A673 (cell line): ENCODE measurements around the gene DHX57. TPM values are rescaled to one million over a fixed set of nuclear protein-coding genes. Genes with fewer than 3 reads are reported as not detected.

ENCODE experiments used
- BruUV-seq: library from RNA; stranded (reverse); fragments of 400-500 nt; replicated peaks from 2 replicates; lab custom pipeline; 2021; lab: Mats Ljungman, UMichigan
- CTCF ChIA-PET: fragments of 300-600 bp; sonication (Branson Sonifier 250); formaldehyde crosslinking; loops from one replicate; lab custom pipeline; 2022; ENCODE audit warnings: antibody characterized with exemption; lab: Charles Lee
- POLR2A ChIA-PET: fragments of 300-600 bp; sonication (Branson Sonifier 250); formaldehyde crosslinking; loops from one replicate; lab custom pipeline; 2022; ENCODE audit warnings: antibody characterized with exemption; ENCODE audit not compliant: low non-redundant PET; lab: Charles Lee
- DNase-seq: peaks from one replicate; pipeline ENCODE4 v3.0.0-alpha.2; 2015; ENCODE audit warnings: low spot score
- H3K27ac ChIP-seq: fragments of 200-600 bp; sonication (generic); 2 replicates; pipeline ENCODE4 v1.5.1; 2016; ENCODE audit warnings: mixed run types, low read depth, mild to moderate bottlenecking, mixed read lengths, antibody characterized with exemption, low read length; ENCODE audit not compliant: poor library complexity, severe bottlenecking
- H3K27me3 ChIP-seq: fragments of 200-600 bp; sonication (generic); replicated peaks from 2 replicates; pipeline ENCODE4 v1.6.1; 2017; ENCODE audit warnings: mixed run types, low read depth, mild to moderate bottlenecking, mixed read lengths, antibody characterized with exemption, low read length; ENCODE audit not compliant: insufficient read depth, poor library complexity
- H3K36me3 ChIP-seq: fragments of 200-600 bp; sonication (generic); 2 replicates; pipeline ENCODE4 v1.6.1; 2016; ENCODE audit warnings: mixed run types, mild to moderate bottlenecking, mixed read lengths, antibody characterized with exemption, low read length; ENCODE audit not compliant: insufficient read depth, poor library complexity, severe bottlenecking
- H3K4me1 ChIP-seq: fragments of 200-600 bp; sonication (generic); 2 replicates; pipeline ENCODE4 v1.6.1; 2017; ENCODE audit warnings: mixed run types, mild to moderate bottlenecking, mixed read lengths, antibody characterized with exemption, low read length; ENCODE audit not compliant: insufficient read depth, poor library complexity, severe bottlenecking
- H3K4me3 ChIP-seq: fragments of 200-600 bp; sonication (generic); 2 replicates; pipeline ENCODE4 v1.5.1; 2016; ENCODE audit warnings: low read depth, mixed run types, mild to moderate bottlenecking, mixed read lengths, low read length; ENCODE audit not compliant: poor library complexity, severe bottlenecking
- H3K9me3 ChIP-seq: fragments of 200-600 bp; sonication (generic); 2 replicates; pipeline ENCODE4 v1.6.1; 2016; ENCODE audit warnings: mixed run types, low read depth, mild to moderate bottlenecking, mixed read lengths, antibody characterized with exemption, low read length; ENCODE audit not compliant: poor library complexity, severe bottlenecking
- CTCF ChIP-seq: fragments of 300-800, 200-600 bp; sonication (generic); conservative IDR thresholded peaks from 2 replicates; pipeline ENCODE4 v1.5.1; 2017; ENCODE audit warnings: low read depth, mild to moderate bottlenecking, antibody characterized with exemption, low read length, moderate library complexity, mixed read lengths
- EZH2 ChIP-seq: fragments of 200-600 bp; sonication (generic); IDR thresholded peaks from 2 replicates; pipeline ENCODE4 v1.6.1; 2017; ENCODE audit warnings: borderline replicate concordance, low read depth, mild to moderate bottlenecking, mixed read lengths, antibody characterized with exemption, low read length; ENCODE audit not compliant: poor library complexity, severe bottlenecking
- intact Hi-C: fragments of 100-400 bp; cut with micrococcal nuclease; formaldehyde crosslinking; loops from one replicate; pipeline ENCODE4 v1.10.0; 2022; ENCODE audit not compliant: unreplicated experiment
- total RNA-seq: library from RNA; stranded (reverse); gene quantifications from 2 replicates; pipeline ENCODE4 v1.2.3, GENCODE V29; 2021

The DHX57 gene
- total RNA-seq, 1 experiment from 2014 or later = 30.6 TPM

GRCh38 chr2:38887902-38888554 lies 12.3 kb upstream of the DHX57 start:
- DNase-seq = no peak
- Histone ChIP-seq H3K27me3 (no peaks in the 10 kb centered on the region), H3K9me3 (no peaks in the 10 kb centered on the region), H3K4me1 (no peaks in the 10 kb centered on the region), H3K4me3 (no peak overlapping the region), H3K27ac (no peak overlapping the region), H3K36me3 (no peaks in the 10 kb centered on the region)
- no TSS peak for BruUV-seq
- TF ChIP-seq CTCF = no peak
- TF ChIP-seq EZH2 = no peak
- ChIA-PET CTCF (no interaction called here), POLR2A (no interaction called here)
- intact Hi-C loops = no loop called here

GRCh38 chr2:38887347-38887746 lies 11.6 kb upstream of the DHX57 start:
- intact Hi-C loops = no loop called here
- TF ChIP-seq CTCF = no peak
- TF ChIP-seq EZH2 = no peak
- H3K4me3 ChIP-seq = no peak overlapping the region
- no peaks in the 10 kb centered on the region for H3K9me3 ChIP-seq
- no peaks in the 10 kb centered on the region for H3K27me3 ChIP-seq
- CTCF ChIA-PET = no interaction called here
- H3K4me1 ChIP-seq = no peaks in the 10 kb centered on the region
- no peak for DNase-seq
- BruUV-seq = no TSS peak
- H3K27ac ChIP-seq = no peak overlapping the region
- POLR2A ChIA-PET = no interaction called here
- no peaks in the 10 kb centered on the region for H3K36me3 ChIP-seq

GRCh38 chr2:38886063-38886462 lies 10.3 kb upstream of the DHX57 start:
- no TSS peak for BruUV-seq
- ChIA-PET CTCF (no interaction called here), POLR2A (no interaction called here)
- Histone ChIP-seq H3K27me3 (no peaks in the 10 kb centered on the region), H3K4me3 (no peak overlapping the region), H3K9me3 (no peaks in the 10 kb centered on the region), H3K4me1 (no peaks in the 10 kb centered on the region), H3K27ac (no peak overlapping the region), H3K36me3 (no peaks in the 10 kb centered on the region)
- intact Hi-C loops = no loop called here
- TF ChIP-seq CTCF = no peak
- TF ChIP-seq EZH2 = no peak
- no peak for DNase-seq
